Astrocyte (in vitro differentiated cells and primary cell): ENCODE data around the gene KISS1R. TPM values are rescaled to one million over a fixed set of nuclear protein-coding genes. Genes with fewer than 3 reads are reported as not detected.

Experiments
- DNase-seq: peaks from one replicate; pipeline ENCODE4 v3.0.0-alpha.2; 2010; ENCODE audit warnings: low read depth
- FAIRE-seq: peaks from 2 replicates; lab custom pipeline; 2011; peaks lifted over from hg19 to GRCh38; lab: Jason Lieb, UNC
- H2AFZ ChIP-seq: 2 replicates; pipeline ENCODE4 v1.6.0; 2012; ENCODE audit warnings: low read depth, low read length, inconsistent platforms
- H3K27ac ChIP-seq: 2 replicates; pipeline ENCODE4 v1.5.1; 2011; ENCODE audit warnings: low read depth, low read length, inconsistent platforms
- H3K27me3 ChIP-seq: 2 replicates; pipeline ENCODE4 v1.6.0; 2011; ENCODE audit warnings: low read length, inconsistent platforms; ENCODE audit not compliant: insufficient read depth
- H3K36me3 ChIP-seq: 2 replicates; pipeline ENCODE4 v1.5.1; 2011; ENCODE audit warnings: low read length, inconsistent platforms; ENCODE audit not compliant: insufficient read depth
- H3K4me1 ChIP-seq: 2 replicates; pipeline ENCODE4 v1.5.1; 2011; ENCODE audit warnings: low read length, inconsistent platforms; ENCODE audit not compliant: insufficient read depth
- H3K4me2 ChIP-seq: 2 replicates; pipeline ENCODE4 v1.6.0; 2012; ENCODE audit warnings: low read length, inconsistent platforms
- H3K4me3 ChIP-seq: 2 replicates; pipeline ENCODE4 v1.5.1; 2011; ENCODE audit warnings: low read depth, mild to moderate bottlenecking, low read length, inconsistent platforms; ENCODE audit not compliant: insufficient read depth
- H3K79me2 ChIP-seq: 2 replicates; pipeline ENCODE4 v1.6.0; 2012; ENCODE audit warnings: mild to moderate bottlenecking, low read length, inconsistent platforms; ENCODE audit not compliant: insufficient read depth
- H3K9ac ChIP-seq: 2 replicates; pipeline ENCODE4 v1.6.0; 2012; ENCODE audit warnings: mild to moderate bottlenecking, low read length, inconsistent platforms
- H3K9me3 ChIP-seq: 2 replicates; pipeline ENCODE4 v1.5.1; 2012; ENCODE audit warnings: low read depth, mild to moderate bottlenecking, low read length, inconsistent platforms; ENCODE audit not compliant: insufficient read depth
- H4K20me1 ChIP-seq: 2 replicates; pipeline ENCODE4 v1.6.0; 2012; ENCODE audit warnings: low read length, inconsistent platforms; ENCODE audit not compliant: insufficient read depth
- H3K27ac Mint-ChIP-seq: one replicate; pipeline ENCODE4 v1.8.0; 2021; ENCODE audit warnings: mild to moderate bottlenecking, mixed read lengths; ENCODE audit not compliant: unreplicated experiment
- H3K27me3 Mint-ChIP-seq: one replicate; pipeline ENCODE4 v1.8.0; 2021; ENCODE audit warnings: low read depth, mixed read lengths; ENCODE audit not compliant: unreplicated experiment
- H3K36me3 Mint-ChIP-seq: one replicate; pipeline ENCODE4 v1.8.0; 2021; ENCODE audit warnings: low read depth, mixed read lengths; ENCODE audit not compliant: unreplicated experiment
- H3K4me1 Mint-ChIP-seq: one replicate; pipeline ENCODE4 v1.8.0; 2021; ENCODE audit warnings: low read depth, mixed read lengths; ENCODE audit not compliant: unreplicated experiment
- H3K4me3 Mint-ChIP-seq: one replicate; pipeline ENCODE4 v1.8.0; 2021; ENCODE audit warnings: mild to moderate bottlenecking, moderate library complexity, mixed read lengths; ENCODE audit not compliant: unreplicated experiment
- H3K9me3 Mint-ChIP-seq: one replicate; pipeline ENCODE4 v1.8.0; 2021; ENCODE audit warnings: mild to moderate bottlenecking, mixed read lengths; ENCODE audit not compliant: unreplicated experiment
- CTCF ChIP-seq: IDR thresholded peaks from 2 replicates; pipeline ENCODE4 v1.5.1; 2011; ENCODE audit warnings: low read depth, mild to moderate bottlenecking, inconsistent platforms, low read length, moderate library complexity; ENCODE audit not compliant: insufficient read depth
- EZH2 ChIP-seq: IDR thresholded peaks from 2 replicates; pipeline ENCODE4 v1.6.1; 2012; ENCODE audit warnings: mild to moderate bottlenecking, low read length, inconsistent platforms; ENCODE audit not compliant: insufficient read depth
- total RNA-seq: library from RNA; stranded (reverse); gene quantifications from 2 replicates; pipeline ENCODE4 v1.2.1, GENCODE V29; 2021

KISS1R gene
- total RNA-seq, 1 donor from 2014 or later: not detected

GRCh38 chr19:892894-893689, 24.0 kb upstream of the KISS1R start, which contains the start of the genes MED16 and RNU6-9:
TSS of gene MED16 (minus strand) at chr19:893187. CDS start at chr19:891131, 2,056 bp downstream.
TSS of gene RNU6-9 (plus strand) at chr19:893484.
- H3K36me3 ChIP-seq: no peaks in the 10 kb centered on the region
- FAIRE-seq: no peak
- peak; percentile 71 for DNase-seq
- Mint-ChIP-seq H3K4me3 (peak within 1 kb of the TSS; percentile 88), H3K27ac (peak within 1 kb of the TSS; percentile 99), H3K4me1 (no peaks in the 10 kb centered on the region), H3K36me3 (peaks cover 13% of the 10 kb centered on the region), H3K27me3 (no peaks in the 10 kb centered on the region), H3K9me3 (no peaks in the 10 kb centered on the region)
- TF ChIP-seq EZH2: no peak
- TF ChIP-seq CTCF: no peak
- peak within 1 kb of the TSS; percentile 96 for H3K4me2 ChIP-seq
- peaks cover 9% of the 10 kb centered on the region for H4K20me1 ChIP-seq
- peaks cover 23% of the 10 kb centered on the region for H3K79me2 ChIP-seq
- H3K27ac ChIP-seq: peak within 1 kb of the TSS; percentile 92
- H3K9ac ChIP-seq: peak within 1 kb of the TSS; percentile 91
- H3K9me3 ChIP-seq: no peaks in the 10 kb centered on the region
- peak within 1 kb of the TSS; percentile 93 for H2AFZ ChIP-seq
- no peaks in the 10 kb centered on the region for H3K4me1 ChIP-seq
- no peaks in the 10 kb centered on the region for H3K27me3 ChIP-seq
- peak within 1 kb of the TSS; percentile 87 for H3K4me3 ChIP-seq

DNA sequence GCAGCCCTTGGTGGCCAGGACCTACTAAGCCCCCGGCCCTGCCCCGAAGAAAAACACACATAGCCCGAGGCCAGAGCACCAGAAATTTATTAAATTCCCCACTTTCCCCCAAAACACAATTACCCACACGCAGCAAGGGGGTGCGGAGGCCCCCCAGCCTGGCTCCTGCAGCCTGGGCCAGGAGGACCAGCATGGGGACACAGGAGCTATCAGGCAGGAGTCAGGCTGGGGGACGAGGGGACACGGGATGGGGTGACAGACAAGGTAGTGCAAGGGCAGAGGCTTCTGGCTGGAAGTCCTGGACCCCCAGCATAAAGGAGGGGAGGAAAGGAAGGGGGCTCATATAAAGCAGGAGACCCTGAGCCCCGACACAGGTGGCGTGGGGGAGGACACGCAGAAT, 20.7 kb upstream of the KISS1R start:
- H3K9me3 ChIP-seq: no peaks in the 10 kb centered on the region
- no peak overlapping the region for H3K4me3 ChIP-seq
- H4K20me1 ChIP-seq: peaks cover 23% of the 10 kb centered on the region

More for the DNA sequence above, 20.7 kb upstream of the KISS1R start:
- H3K9me3 Mint-ChIP-seq: no peaks in the 10 kb centered on the region
- no peak overlapping the region for H3K27ac Mint-ChIP-seq
- Histone ChIP-seq H3K4me1 (no peaks in the 10 kb centered on the region), H3K27ac (no peak overlapping the region), H3K9ac (no peak overlapping the region), H3K36me3 (no peaks in the 10 kb centered on the region), H3K27me3 (no peaks in the 10 kb centered on the region), H2AFZ (no peak overlapping the region), H3K4me2 (no peak overlapping the region), H3K79me2 (peaks cover 8% of the 10 kb centered on the region)
- FAIRE-seq (no peak), DNase-seq (no peak)
- no peak for TF ChIP-seq EZH2
- TF ChIP-seq CTCF: no peak
- no peak overlapping the region for H3K4me3 Mint-ChIP-seq
- no peaks in the 10 kb centered on the region for H3K4me1 Mint-ChIP-seq
- no peaks in the 10 kb centered on the region for H3K27me3 Mint-ChIP-seq
- H3K36me3 Mint-ChIP-seq: peaks cover 10% of the 10 kb centered on the region
